C4-2B (cell line): ENCODE measurements around the gene PDGFB.

Source experiments
- H3K27ac ChIP-seq: fragments of 450-650 bp; 2 replicates; pipeline ENCODE4 v1.5.1; 2017
- ZFX ChIP-seq: fragments of 450-650 bp; IDR thresholded peaks from 2 replicates; pipeline ENCODE4 v1.6.1; 2017
- TF ChIP-seq, protein P1 (sequence below): fragments of 450-650 bp; conservative IDR thresholded peaks from 2 replicates; pipeline ENCODE4 v1.5.1; 2017; ENCODE audit warnings: mild to moderate bottlenecking

PDGFB gene

DNA sequence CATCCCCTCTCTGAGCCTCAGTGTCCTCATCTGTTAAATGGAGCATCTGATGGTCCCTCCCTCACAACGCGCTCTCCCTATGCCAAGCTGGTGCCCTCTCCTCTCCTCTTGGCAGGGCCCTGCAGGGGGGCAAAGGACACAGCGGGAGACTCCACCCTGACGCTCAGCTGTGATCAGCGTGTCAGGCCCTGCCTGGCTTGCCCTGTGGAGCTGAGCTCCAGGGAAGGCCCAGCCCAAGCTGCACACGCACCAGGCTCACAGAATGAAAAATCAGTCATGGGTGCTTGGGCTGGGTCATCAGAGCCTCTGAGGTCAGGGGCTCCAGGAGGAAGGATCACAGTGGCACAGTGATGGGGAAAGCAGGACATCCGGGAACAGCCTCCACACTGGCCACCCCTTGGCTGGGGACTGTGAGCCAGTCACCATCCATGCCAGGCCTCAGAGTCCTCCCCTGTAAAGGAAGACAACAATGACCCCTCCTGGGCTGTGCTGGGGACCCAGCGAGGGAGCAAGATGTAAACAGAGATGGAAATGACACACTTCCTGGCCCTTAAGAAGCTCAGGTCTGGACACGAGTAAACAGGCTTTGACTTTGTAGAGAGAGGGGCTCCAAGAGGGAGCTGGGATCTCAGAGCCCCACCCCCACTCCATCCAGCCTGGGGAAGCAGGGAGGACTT, 38.0 kb upstream of the PDGFB start:
- TF ChIP-seq, protein P1, sequence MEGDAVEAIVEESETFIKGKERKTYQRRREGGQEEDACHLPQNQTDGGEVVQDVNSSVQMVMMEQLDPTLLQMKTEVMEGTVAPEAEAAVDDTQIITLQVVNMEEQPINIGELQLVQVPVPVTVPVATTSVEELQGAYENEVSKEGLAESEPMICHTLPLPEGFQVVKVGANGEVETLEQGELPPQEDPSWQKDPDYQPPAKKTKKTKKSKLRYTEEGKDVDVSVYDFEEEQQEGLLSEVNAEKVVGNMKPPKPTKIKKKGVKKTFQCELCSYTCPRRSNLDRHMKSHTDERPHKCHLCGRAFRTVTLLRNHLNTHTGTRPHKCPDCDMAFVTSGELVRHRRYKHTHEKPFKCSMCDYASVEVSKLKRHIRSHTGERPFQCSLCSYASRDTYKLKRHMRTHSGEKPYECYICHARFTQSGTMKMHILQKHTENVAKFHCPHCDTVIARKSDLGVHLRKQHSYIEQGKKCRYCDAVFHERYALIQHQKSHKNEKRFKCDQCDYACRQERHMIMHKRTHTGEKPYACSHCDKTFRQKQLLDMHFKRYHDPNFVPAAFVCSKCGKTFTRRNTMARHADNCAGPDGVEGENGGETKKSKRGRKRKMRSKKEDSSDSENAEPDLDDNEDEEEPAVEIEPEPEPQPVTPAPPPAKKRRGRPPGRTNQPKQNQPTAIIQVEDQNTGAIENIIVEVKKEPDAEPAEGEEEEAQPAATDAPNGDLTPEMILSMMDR, result no peak
- no peak for TF ChIP-seq ZFX
- H3K27ac ChIP-seq, result no peak overlapping the region

DNA sequence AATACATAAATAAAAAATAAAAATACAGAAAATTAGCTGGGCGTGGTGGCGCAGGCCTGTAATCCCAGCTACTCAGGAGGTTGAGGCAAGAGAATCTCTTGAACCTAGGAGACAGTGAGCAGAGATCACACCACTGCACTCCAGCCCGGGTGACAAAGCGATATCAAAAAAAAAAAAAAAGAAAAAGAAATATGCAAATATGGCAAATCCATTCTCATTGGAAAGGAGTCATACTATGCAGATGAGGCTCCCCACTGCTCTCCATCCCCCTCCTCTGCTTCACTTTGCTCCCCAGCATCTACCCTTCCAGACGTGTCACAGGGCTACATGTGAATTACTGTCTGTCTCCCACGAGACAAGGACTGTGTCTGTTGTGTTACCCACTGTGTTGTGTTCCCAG, 36.3 kb upstream of the PDGFB start:
- no peak overlapping the region for H3K27ac ChIP-seq
- TF ChIP-seq, protein P1, result no peak
- TF ChIP-seq ZFX, result no peak

DNA sequence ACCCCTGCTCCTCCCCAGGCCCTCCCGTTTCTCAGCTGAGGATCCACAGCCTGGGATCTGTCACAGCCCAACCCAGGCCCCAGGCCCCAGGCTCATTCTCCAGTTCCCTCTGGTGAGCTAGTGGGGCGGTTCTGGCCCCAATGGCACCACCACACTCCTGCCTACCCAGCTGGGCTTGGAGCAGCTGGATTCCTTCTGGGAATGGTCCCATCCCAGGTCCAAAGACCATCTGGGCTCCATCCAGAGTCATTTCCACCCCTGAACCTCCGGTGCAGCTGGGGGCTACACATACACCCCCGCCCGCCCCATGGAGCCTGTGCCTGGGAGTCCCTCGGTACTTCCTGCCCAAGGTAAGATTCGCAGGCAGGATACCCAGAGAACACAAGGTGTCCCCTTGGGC, 35.5 kb upstream of the PDGFB start:
- TF ChIP-seq, protein P1, result no peak
- no peak for TF ChIP-seq ZFX

DNA sequence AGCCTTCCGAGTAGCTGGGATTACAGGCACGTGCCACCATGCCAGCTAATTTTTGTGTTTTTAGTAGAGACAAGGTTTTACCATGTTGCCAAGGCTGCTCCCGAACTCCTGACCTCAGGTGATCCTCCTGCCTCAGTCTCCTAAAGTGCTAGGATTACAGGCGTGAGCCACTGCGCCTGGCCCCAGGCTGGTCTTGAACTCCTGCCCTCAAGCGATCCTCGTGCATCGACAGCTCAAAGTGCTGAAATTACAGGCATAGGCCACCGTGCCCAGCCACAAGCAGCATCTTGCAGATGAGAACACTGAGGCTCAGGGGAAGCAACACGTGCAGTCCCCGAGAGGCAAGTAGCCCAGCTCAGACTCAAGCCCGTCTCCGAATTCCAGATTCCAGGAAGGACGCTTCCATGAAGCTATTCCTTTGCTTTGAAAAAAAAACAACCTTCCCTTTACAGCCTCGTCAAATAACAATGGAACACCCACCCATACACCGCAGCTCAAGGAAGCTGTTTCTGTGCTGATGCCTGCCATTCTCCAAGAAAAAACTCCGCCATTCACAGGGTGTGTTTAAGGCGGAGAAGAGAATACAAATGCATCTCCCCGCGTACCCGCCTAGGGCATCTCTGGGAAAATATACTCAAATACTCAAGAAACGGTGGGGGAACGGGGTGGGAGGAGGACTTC, 34.5 kb upstream of the PDGFB start:
- H3K27ac ChIP-seq, result no peak overlapping the region
- TF ChIP-seq, protein P1, result no peak
- no peak for TF ChIP-seq ZFX

More for the DNA sequence above, 35.5 kb upstream of the PDGFB start:
- H3K27ac ChIP-seq, result no peak overlapping the region

DNA sequence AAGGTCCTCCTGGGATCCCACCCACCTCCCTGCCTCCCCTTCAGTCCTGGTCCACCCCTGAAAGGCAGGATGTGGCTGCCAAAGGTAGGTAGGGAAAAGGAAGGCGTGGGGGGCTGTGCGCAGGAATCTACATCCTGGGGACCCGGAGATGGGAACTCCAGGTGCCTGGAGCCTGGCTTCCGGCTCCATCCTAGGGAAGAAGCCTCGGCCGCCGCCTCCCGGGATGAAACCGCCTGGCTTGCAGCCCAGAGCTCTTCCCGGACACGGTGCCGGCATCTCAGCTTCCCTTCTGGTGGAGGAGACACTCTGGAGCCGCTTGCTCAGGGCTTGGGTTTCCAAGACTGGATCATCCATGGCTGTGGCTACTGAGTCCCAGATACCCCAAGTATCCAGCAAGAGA, 33.3 kb upstream of the PDGFB start:
- TF ChIP-seq ZFX, result no peak
- TF ChIP-seq, protein P1, result no peak
- H3K27ac ChIP-seq, result no peak overlapping the region

DNA sequence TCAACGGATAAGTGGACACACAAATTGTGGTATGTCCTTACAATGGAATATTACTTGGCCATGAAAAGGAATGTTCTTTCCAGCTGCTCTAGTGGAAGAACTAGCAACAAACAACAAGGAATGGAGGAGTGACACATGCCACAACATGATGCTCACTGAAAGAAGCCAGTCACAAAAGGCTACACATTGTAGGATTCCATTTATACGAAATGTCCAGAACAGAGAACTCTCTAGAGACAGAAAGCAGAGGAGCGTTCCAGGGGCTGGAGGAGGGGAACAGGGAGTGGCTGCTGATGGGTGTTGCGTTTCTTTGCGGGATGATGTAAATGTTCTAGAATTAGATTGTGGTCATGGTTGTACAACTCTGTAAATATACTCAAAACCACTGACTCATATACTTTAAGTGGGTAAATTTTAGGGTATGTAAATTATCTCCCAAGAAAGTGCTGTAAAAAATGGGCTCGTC, 32.4 kb upstream of the PDGFB start:
- H3K27ac ChIP-seq, result no peak overlapping the region
- TF ChIP-seq ZFX, result no peak
- TF ChIP-seq, protein P1, result no peak

DNA sequence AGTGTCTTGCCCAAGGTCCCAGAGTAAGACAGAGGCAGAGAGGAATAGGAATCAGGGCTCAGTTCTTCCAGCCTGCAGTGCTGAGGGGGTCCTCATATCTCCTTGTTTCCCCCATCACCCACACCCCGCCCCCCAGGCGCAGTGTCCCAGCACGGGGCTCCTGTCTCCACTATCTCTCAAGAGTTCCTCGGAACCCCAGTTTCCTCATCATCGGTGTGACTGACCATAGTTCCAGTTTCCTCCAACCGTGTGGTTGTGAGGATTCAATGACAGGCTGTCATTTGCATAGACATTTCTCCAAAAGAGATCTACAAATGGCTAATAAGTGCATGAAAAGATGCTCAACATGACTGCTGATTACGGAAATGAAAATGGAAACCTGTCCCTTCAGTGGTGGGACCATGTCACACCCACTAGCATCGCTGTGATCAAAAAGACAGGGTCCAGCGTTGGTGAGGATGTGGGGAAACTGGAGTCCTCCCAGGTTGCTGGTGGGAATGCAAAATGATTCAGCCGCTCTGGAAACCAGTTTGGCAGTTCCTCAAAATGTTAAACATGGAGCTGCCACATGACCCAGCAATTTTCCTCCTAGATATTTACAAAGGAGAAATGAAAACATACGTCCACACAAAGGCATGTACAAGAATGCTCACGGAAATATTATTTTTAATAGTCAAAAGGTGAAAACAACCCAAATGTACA, 31.8 kb upstream of the PDGFB start:
- no peak overlapping the region for H3K27ac ChIP-seq
- TF ChIP-seq ZFX, result no peak
- TF ChIP-seq, protein P1, result no peak
